Endothelial cell (in vitro differentiated cells): Measurements from ENCODE around the gene RNF6. TPM values are rescaled to one million over a fixed set of nuclear protein-coding genes. Genes with fewer than 3 reads are reported as not detected.

ENCODE experiments used
- DNase-seq: peaks from one replicate; pipeline ENCODE4 v3.0.0; 2021; ENCODE audit warnings: low spot score
- H3K27ac Mint-ChIP-seq: one replicate; pipeline ENCODE4 v1.8.0; 2021; ENCODE audit warnings: mixed read lengths, inconsistent platforms; ENCODE audit not compliant: unreplicated experiment
- H3K27me3 Mint-ChIP-seq: one replicate; pipeline ENCODE4 v1.8.0; 2021; ENCODE audit warnings: mild to moderate bottlenecking, moderate library complexity, mixed read lengths, inconsistent platforms; ENCODE audit not compliant: unreplicated experiment
- H3K36me3 Mint-ChIP-seq: one replicate; pipeline ENCODE4 v1.8.0; 2021; ENCODE audit warnings: mild to moderate bottlenecking, low read depth, mixed read lengths, inconsistent platforms; ENCODE audit not compliant: unreplicated experiment
- H3K4me1 Mint-ChIP-seq: one replicate; pipeline ENCODE4 v1.8.0; 2021; ENCODE audit warnings: mild to moderate bottlenecking, mixed read lengths, inconsistent platforms; ENCODE audit not compliant: unreplicated experiment
- H3K4me3 Mint-ChIP-seq: one replicate; pipeline ENCODE4 v1.8.0; 2021; ENCODE audit warnings: mild to moderate bottlenecking, mixed read lengths, inconsistent platforms; ENCODE audit not compliant: unreplicated experiment
- H3K9me3 Mint-ChIP-seq: one replicate; pipeline ENCODE4 v1.8.0; 2021; ENCODE audit warnings: mixed read lengths, inconsistent platforms; ENCODE audit not compliant: unreplicated experiment
- CTCF ChIP-seq: fragments of 200-600 bp; sonication (generic); IDR thresholded peaks from one replicate; pipeline ENCODE4 v1.5.0; 2021; ENCODE audit warnings: antibody characterized with exemption; ENCODE audit not compliant: unreplicated experiment
- total RNA-seq: library from RNA; stranded (reverse); fragmentation: NEBNext Ultra II Directional; extraction: Animal tissue kit (Norgen Biotek cat#: 25700); gene quantifications from one replicate; pipeline ENCODE4 v1.2.1, GENCODE V29; 2021; ENCODE audit not compliant: unreplicated experiment

Gene RNF6
- total RNA-seq, 1 donor from 2014 or later: 20.2 TPM

- Mint-ChIP-seq H3K27me3 (peaks cover 14% of the 10 kb centered on the region), H3K4me1 (peaks cover 23% of the 10 kb centered on the region), H3K27ac (peak overlapping the region; percentile 100), H3K4me3 (peak overlapping the region; percentile 100), H3K36me3 (peaks cover 21% of the 10 kb centered on the region), H3K9me3 (no peaks in the 10 kb centered on the region)
- no peak for TF ChIP-seq CTCF
- no peak for DNase-seq
These were observed 754 bp downstream of the RNF6 start for GRCh38 chr13:26221399-26221720.

DNA sequence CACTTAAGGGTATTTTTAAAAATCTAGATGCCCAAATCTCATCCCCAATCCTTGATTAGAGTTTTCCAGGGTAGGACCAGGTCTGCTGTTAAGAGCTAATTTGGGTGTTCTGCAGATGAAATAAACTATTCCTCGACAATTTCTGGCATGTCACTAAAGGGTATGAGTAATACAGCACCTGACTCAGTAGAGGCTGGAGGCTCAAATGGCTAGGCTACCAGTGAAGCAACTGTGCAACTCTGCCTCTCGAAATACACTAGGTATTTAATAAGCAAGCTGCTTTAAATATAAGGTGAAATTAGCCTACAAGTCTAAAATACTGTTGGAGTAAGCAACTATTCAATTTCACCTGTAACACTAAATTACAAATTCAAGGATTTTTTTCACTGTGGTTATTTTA, 1.5 kb downstream of the RNF6 start:
- no peaks in the 10 kb centered on the region for H3K9me3 Mint-ChIP-seq
- peak overlapping the region; percentile 100 for H3K4me3 Mint-ChIP-seq
- TF ChIP-seq CTCF: no peak
- peaks cover 14% of the 10 kb centered on the region for H3K27me3 Mint-ChIP-seq
- peaks cover 21% of the 10 kb centered on the region for H3K36me3 Mint-ChIP-seq
- peak overlapping the region; percentile 84 for H3K27ac Mint-ChIP-seq
- peaks cover 23% of the 10 kb centered on the region for H3K4me1 Mint-ChIP-seq
- no peak for DNase-seq

DNA sequence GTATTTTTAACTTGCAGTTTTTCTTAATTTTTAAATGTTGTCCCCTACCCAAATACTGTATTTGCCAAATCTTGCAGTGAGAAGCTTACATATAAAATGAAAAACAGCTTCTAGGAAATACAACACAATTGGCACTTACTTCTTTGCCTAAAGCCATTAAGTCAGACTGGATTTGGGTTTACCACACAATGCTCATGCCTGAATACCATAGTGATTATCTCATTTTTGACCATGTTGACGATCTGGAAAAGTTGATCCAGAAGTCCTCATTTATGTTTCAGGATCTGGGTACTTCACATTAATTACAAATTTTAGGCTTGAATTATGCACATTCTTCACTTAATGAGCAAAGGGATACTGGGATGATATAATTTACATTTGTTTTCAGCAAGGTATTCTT, 2.4 kb downstream of the RNF6 start:
- peaks cover 23% of the 10 kb centered on the region for H3K4me1 Mint-ChIP-seq
- DNase-seq: no peak
- H3K4me3 Mint-ChIP-seq: no peak overlapping the region
- peaks cover 28% of the 10 kb centered on the region for H3K36me3 Mint-ChIP-seq
- H3K9me3 Mint-ChIP-seq: no peaks in the 10 kb centered on the region
- H3K27me3 Mint-ChIP-seq: peaks cover 14% of the 10 kb centered on the region
- H3K27ac Mint-ChIP-seq: no peak overlapping the region
- TF ChIP-seq CTCF: no peak

GRCh38 chr13:26216042-26216441, 6.1 kb downstream of the RNF6 start:
- no peak for DNase-seq
- Mint-ChIP-seq H3K4me1 (peaks cover 5% of the 10 kb centered on the region), H3K27ac (no peak overlapping the region), H3K27me3 (no peaks in the 10 kb centered on the region), H3K4me3 (no peak overlapping the region), H3K36me3 (peaks cover 36% of the 10 kb centered on the region), H3K9me3 (no peaks in the 10 kb centered on the region)
- no peak for TF ChIP-seq CTCF

GRCh38 chr13:26213982-26214381, 8.1 kb downstream of the RNF6 start:
- Mint-ChIP-seq H3K27ac (no peak overlapping the region), H3K9me3 (no peaks in the 10 kb centered on the region), H3K4me1 (no peaks in the 10 kb centered on the region), H3K36me3 (peaks cover 29% of the 10 kb centered on the region), H3K4me3 (no peak overlapping the region), H3K27me3 (no peaks in the 10 kb centered on the region)
- no peak for DNase-seq
- TF ChIP-seq CTCF: no peak
